ENCODE data around the gene RINT1. TPM values are rescaled to one million over a fixed set of nuclear protein-coding genes. Genes with fewer than 3 reads are reported as not detected.

RINT1 gene
- total and polyA plus RNA-seq, 3 donors from 2014 or later, result 17.0 to 29.4 (median 21.1) TPM

GRCh38 chr7:105584165-105584564, 52.2 kb downstream of the RINT1 start:
- intact Hi-C loops (cut with DNase I; ENCODE audit: low total_unique reads), result no loop called here
- Histone ChIP-seq H3K4me3 (no peak overlapping the region), H3K27me3 (no peaks in the 10 kb centered on the region), H3K9me3 (no peaks in the 10 kb centered on the region), H3K36me3 (ENCODE audit: low read depth, missing control alignments) (no peaks in the 10 kb centered on the region), H3K4me1 (no peaks in the 10 kb centered on the region), H3K27ac (no peak overlapping the region)
- TF ChIP-seq CTCF (IDR thresholded peaks at IDR 0.05) (no peak), POLR2A (IDR thresholded peaks at IDR 0.05) (no peak)
- WGBS, 2 donors, result 73 to 93% methylated on average over 5 of the region's 5 CpGs
- no peak for DNase-seq

GRCh38 chr7:105585850-105586500, 54.0 kb downstream of the RINT1 start:
- H3K36me3 ChIP-seq (ENCODE audit: low read depth, missing control alignments), result no peaks in the 10 kb centered on the region
- WGBS, 2 donors, result 83 to 89% methylated on average over 2 of the region's 2 CpGs
- TF ChIP-seq POLR2A (IDR thresholded peaks at IDR 0.05) (no peak), CTCF (IDR thresholded peaks at IDR 0.05) (no peak)
- no peak for DNase-seq
- intact Hi-C loops (cut with DNase I; ENCODE audit: low total_unique reads), result no loop called here
- H3K9me3 ChIP-seq, result no peaks in the 10 kb centered on the region
- no peak overlapping the region for H3K27ac ChIP-seq
- no peak overlapping the region for H3K4me3 ChIP-seq
- H3K27me3 ChIP-seq, result no peaks in the 10 kb centered on the region
- no peaks in the 10 kb centered on the region for H3K4me1 ChIP-seq

GRCh38 chr7:105587909-105588635, 56.1 kb downstream of the RINT1 start:
- intact Hi-C loops (cut with DNase I; ENCODE audit: low total_unique reads), result no loop called here
- whole genome bisulfite sequencing, 2 donors, result 84 to 86% methylated on average over 12 of the region's 12 CpGs
- TF ChIP-seq CTCF (IDR thresholded peaks at IDR 0.05), result no peak
- no peak for TF ChIP-seq POLR2A (IDR thresholded peaks at IDR 0.05)

GRCh38 chr7:105589356-105590077, 57.5 kb downstream of the RINT1 start:
- H3K27me3 ChIP-seq, result no peaks in the 10 kb centered on the region
- H3K4me1 ChIP-seq, result no peaks in the 10 kb centered on the region
- no peaks in the 10 kb centered on the region for H3K36me3 ChIP-seq (ENCODE audit: low read depth, missing control alignments)
- H3K4me3 ChIP-seq, result no peak overlapping the region
- intact Hi-C loops (cut with DNase I; ENCODE audit: low total_unique reads), result no loop called here
- no peaks in the 10 kb centered on the region for H3K9me3 ChIP-seq
- peak; percentile 73 for DNase-seq
- H3K27ac ChIP-seq, result no peak overlapping the region
- WGBS, 2 donors, result 39 to 49% methylated on average over 6 of the region's 6 CpGs
- peak in 2 of 3 experiments; percentile 31 to 38 for TF ChIP-seq CTCF (IDR thresholded peaks at IDR 0.05)
- TF ChIP-seq POLR2A (IDR thresholded peaks at IDR 0.05), result no peak

More at GRCh38 chr7:105587909-105588635, 56.1 kb downstream of the RINT1 start:
- no peak for DNase-seq
- H3K4me1 ChIP-seq, result no peaks in the 10 kb centered on the region
- H3K4me3 ChIP-seq, result no peak overlapping the region
- H3K27me3 ChIP-seq, result no peaks in the 10 kb centered on the region
- H3K9me3 ChIP-seq, result no peaks in the 10 kb centered on the region
- no peak overlapping the region for H3K27ac ChIP-seq
- H3K36me3 ChIP-seq (ENCODE audit: low read depth, missing control alignments), result no peaks in the 10 kb centered on the region

All from testis (tissue), 3 donors.